SK-N-SH treated with all-trans-retinoic acid at 6 μM for 48 hours (cell line): Measurements from ENCODE around the gene ADARB2.

ENCODE experiments used
- ATAC-seq: fragments of 200-7000 bp; cut with Tn5 transposase; 3 replicates; pipeline ENCODE4 v1.9.1; 2020; ENCODE audit warnings: mild to moderate bottlenecking, moderate library complexity
- ARNTL ChIP-seq: fragments of 450-650 bp; formaldehyde crosslinking; IDR thresholded peaks from 2 replicates; pipeline ENCODE4 v1.5.0; 2020; ENCODE audit warnings: low read depth, mild to moderate bottlenecking, moderate library complexity, borderline replicate concordance
- BACH2 ChIP-seq: fragments of 250-450 bp; sonication (Bioruptor Pico); IDR thresholded peaks from 2 replicates; pipeline ENCODE4 v1.9.0; 2021; ENCODE audit warnings: mild to moderate bottlenecking, borderline replicate concordance
- CSDC2 ChIP-seq: fragments of 250-450 bp; sonication (Bioruptor Pico); IDR thresholded peaks from 2 replicates; pipeline ENCODE4 v1.5.0; 2020; ENCODE audit warnings: mild to moderate bottlenecking, moderate library complexity
- CSRNP3 ChIP-seq: fragments of 250-450 bp; sonication (Bioruptor Pico); IDR thresholded peaks from 2 replicates; pipeline ENCODE4 v1.5.1; 2021; ENCODE audit warnings: mild to moderate bottlenecking, moderate library complexity
- ESRRG ChIP-seq: fragments of 250-450 bp; sonication (Bioruptor Pico); IDR thresholded peaks from 2 replicates; pipeline ENCODE4 v1.6.1; 2021; ENCODE audit warnings: mild to moderate bottlenecking
- GLIS3 ChIP-seq: fragments of 250-450 bp; sonication (Bioruptor Pico); IDR thresholded peaks from 2 replicates; pipeline ENCODE4 v1.5.0; 2020; ENCODE audit warnings: mild to moderate bottlenecking, moderate library complexity
- ISL1 ChIP-seq: fragments of 250-450 bp; sonication (Bioruptor Pico); IDR thresholded peaks from 2 replicates; pipeline ENCODE4 v2.1.2; 2022; ENCODE audit warnings: mild to moderate bottlenecking, moderate library complexity
- OSR1 ChIP-seq: fragments of 250-450 bp; sonication (Bioruptor Pico); IDR thresholded peaks from 2 replicates; pipeline ENCODE4 v1.8.0; 2022; ENCODE audit warnings: moderate library complexity, mild to moderate bottlenecking, inconsistent platforms
- PATZ1 ChIP-seq: fragments of 250-450 bp; sonication (Bioruptor Pico); IDR thresholded peaks from 2 replicates; pipeline ENCODE4 v1.8.0; 2020; ENCODE audit warnings: mild to moderate bottlenecking, moderate library complexity, borderline replicate concordance
- POU6F1 ChIP-seq: fragments of 250-450 bp; sonication (Bioruptor Pico); IDR thresholded peaks from 2 replicates; pipeline ENCODE4 v1.8.0; 2021; ENCODE audit warnings: low read depth, mild to moderate bottlenecking, moderate library complexity, borderline replicate concordance
- PPARA ChIP-seq: fragments of 250-450 bp; sonication (Bioruptor Pico); IDR thresholded peaks from 2 replicates; pipeline ENCODE4 v1.5.0; 2020; ENCODE audit warnings: mild to moderate bottlenecking, borderline replicate concordance
- RARB ChIP-seq: fragments of 250-450 bp; sonication (Bioruptor Pico); IDR thresholded peaks from 2 replicates; pipeline ENCODE4 v1.8.0; 2021; ENCODE audit warnings: mild to moderate bottlenecking, moderate library complexity
- SNAI2 ChIP-seq: fragments of 250-450 bp; sonication (Bioruptor Pico); IDR thresholded peaks from 2 replicates; pipeline ENCODE4 v1.5.0; 2020; ENCODE audit warnings: mild to moderate bottlenecking, moderate library complexity
- TCF4 ChIP-seq: fragments of 250-450 bp; sonication (Bioruptor Pico); IDR thresholded peaks from 2 replicates; pipeline ENCODE4 v1.8.0; 2021; ENCODE audit warnings: mild to moderate bottlenecking, moderate library complexity, borderline replicate concordance
- TOX ChIP-seq: fragments of 250-450 bp; sonication (Bioruptor Pico); IDR thresholded peaks from 2 replicates; pipeline ENCODE4 v1.8.0; 2021; ENCODE audit warnings: mild to moderate bottlenecking, moderate library complexity, borderline replicate concordance
- ZC3H10 ChIP-seq: fragments of 250-450 bp; sonication (Bioruptor Pico); IDR thresholded peaks from 2 replicates; pipeline ENCODE4 v1.5.1; 2021; ENCODE audit warnings: mild to moderate bottlenecking, moderate library complexity
- ZFP3 ChIP-seq: fragments of 250-450 bp; sonication (Bioruptor Pico); IDR thresholded peaks from 2 replicates; pipeline ENCODE4 v1.5.0; 2020; ENCODE audit warnings: mild to moderate bottlenecking, moderate library complexity
- ZFP30 ChIP-seq: fragments of 450-650 bp; formaldehyde crosslinking; IDR thresholded peaks from 2 replicates; pipeline ENCODE4 v1.5.0; 2022; ENCODE audit warnings: mild to moderate bottlenecking, moderate library complexity
- ZNF565 ChIP-seq: fragments of 450-650 bp; formaldehyde crosslinking; conservative IDR thresholded peaks from 2 replicates; pipeline ENCODE4 v1.5.0; 2020; ENCODE audit warnings: low read depth, mild to moderate bottlenecking, moderate library complexity
- ZNF70 ChIP-seq: fragments of 450-650 bp; formaldehyde crosslinking; IDR thresholded peaks from 2 replicates; pipeline ENCODE4 v1.5.0; 2020; ENCODE audit warnings: mild to moderate bottlenecking, moderate library complexity
- ZNF8 ChIP-seq: fragments of 450-650 bp; formaldehyde crosslinking; IDR thresholded peaks from 2 replicates; pipeline ENCODE4 v1.5.0; 2020; ENCODE audit warnings: mild to moderate bottlenecking, moderate library complexity
- TF ChIP-seq, protein P1 (sequence below): fragments of 250-450 bp; sonication (Bioruptor Pico); IDR thresholded peaks from 2 replicates; pipeline ENCODE4 v1.5.1; 2020; ENCODE audit warnings: low read depth, mild to moderate bottlenecking, moderate library complexity

Gene ADARB2

GRCh38 chr10:1595242-1595600 is 142.1 kb downstream of the ADARB2 start:
- no peak for ATAC-seq

DNA sequence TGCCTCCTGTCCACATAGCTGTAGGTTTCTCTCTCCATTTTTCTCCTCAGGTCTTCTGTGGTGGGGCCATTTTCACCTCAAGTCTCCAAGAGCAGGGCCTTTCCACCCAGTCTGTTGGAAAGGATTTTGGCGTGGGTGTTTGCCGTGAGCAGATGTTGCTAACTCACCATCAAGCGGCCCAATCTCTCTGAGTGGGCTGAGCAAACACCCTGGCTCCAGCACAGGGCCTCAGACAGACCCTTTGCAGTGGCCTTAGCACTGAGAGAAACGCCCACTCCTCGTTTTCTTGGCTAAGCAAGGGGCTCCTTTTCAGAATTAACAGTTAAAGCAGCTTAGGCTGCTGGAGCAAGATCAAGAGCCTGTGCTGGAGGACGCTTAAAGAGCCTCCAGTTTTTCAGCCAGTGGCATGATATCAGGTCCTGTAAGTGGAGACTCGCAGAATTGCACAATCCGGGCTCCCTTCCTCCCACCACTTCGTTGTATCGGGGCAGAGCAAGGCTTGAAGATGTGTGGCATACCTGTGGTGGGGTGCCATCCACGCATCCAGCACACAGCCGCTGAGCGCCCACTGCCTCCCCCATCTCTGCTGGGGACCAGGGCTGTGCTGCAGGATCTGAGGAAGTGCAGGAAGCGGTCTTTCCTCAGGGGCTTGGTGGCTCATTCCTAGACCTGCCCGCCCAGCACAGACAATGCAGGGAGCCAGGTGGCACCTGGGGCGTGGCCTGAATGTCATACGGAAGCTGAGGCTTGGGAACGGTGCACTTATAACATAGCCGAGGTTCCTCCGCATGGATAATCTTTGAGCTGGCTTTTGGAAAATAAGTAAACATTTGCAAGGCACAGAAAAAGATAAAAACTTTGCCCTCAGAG is 142.7 kb downstream of the ADARB2 start:
- no peak for ATAC-seq
- TF ChIP-seq GLIS3 (CRISPR knock-in tag) (no peak), ZC3H10 (no peak), ZFP30 (no peak), CSDC2 (CRISPR knock-in tag) (no peak), PPARA (CRISPR knock-in tag) (no peak), PATZ1 (CRISPR knock-in tag) (no peak), ZFP3 (CRISPR knock-in tag) (no peak), POU6F1 (CRISPR knock-in tag) (no peak), ARNTL (CRISPR knock-in tag) (no peak)

More at GRCh38 chr10:1595242-1595600, 142.1 kb downstream of the ADARB2 start:
- TF ChIP-seq CSDC2 (CRISPR knock-in tag) (no peak), PATZ1 (CRISPR knock-in tag) (no peak), ZNF565 (CRISPR knock-in tag) (no peak), ZFP30 (no peak), CSRNP3 (CRISPR knock-in tag) (no peak), ISL1 (no peak), ESRRG (no peak), GLIS3 (CRISPR knock-in tag) (no peak), ZNF70 (CRISPR knock-in tag) (no peak), PPARA (CRISPR knock-in tag) (no peak), SNAI2 (CRISPR knock-in tag) (no peak), TOX (no peak), POU6F1 (CRISPR knock-in tag) (no peak), BACH2 (CRISPR knock-in tag) (no peak), RARB (no peak), TCF4 (CRISPR knock-in tag) (no peak)
- TF ChIP-seq, protein P1, sequence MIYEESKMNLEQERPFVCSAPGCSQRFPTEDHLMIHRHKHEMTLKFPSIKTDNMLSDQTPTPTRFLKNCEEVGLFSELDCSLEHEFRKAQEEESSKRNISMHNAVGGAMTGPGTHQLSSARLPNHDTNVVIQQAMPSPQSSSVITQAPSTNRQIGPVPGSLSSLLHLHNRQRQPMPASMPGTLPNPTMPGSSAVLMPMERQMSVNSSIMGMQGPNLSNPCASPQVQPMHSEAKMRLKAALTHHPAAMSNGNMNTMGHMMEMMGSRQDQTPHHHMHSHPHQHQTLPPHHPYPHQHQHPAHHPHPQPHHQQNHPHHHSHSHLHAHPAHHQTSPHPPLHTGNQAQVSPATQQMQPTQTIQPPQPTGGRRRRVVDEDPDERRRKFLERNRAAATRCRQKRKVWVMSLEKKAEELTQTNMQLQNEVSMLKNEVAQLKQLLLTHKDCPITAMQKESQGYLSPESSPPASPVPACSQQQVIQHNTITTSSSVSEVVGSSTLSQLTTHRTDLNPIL, result no peak
- TF ChIP-seq, all 23 proteins: peak for 0

- ATAC-seq, result no peak
- TF ChIP-seq ZFP3 (CRISPR knock-in tag), result no peak
- TF ChIP-seq ZNF8 (CRISPR knock-in tag), result no peak
- TF ChIP-seq SNAI2 (CRISPR knock-in tag), result no peak
- TF ChIP-seq TCF4 (CRISPR knock-in tag), result no peak
- TF ChIP-seq PATZ1 (CRISPR knock-in tag), result no peak
- no peak for TF ChIP-seq GLIS3 (CRISPR knock-in tag)
- no peak for TF ChIP-seq OSR1 (CRISPR knock-in tag)
- TF ChIP-seq CSRNP3 (CRISPR knock-in tag), result no peak
Observed at GRCh38 chr10:1591742-1592141, 145.6 kb downstream of the ADARB2 start.
